HS-27A (cell line): ENCODE results near the gene PHACTR4.
A peak's percentile ranks its signal among the peaks of the same experiment; 100 is the strongest.
"Not testable (repeated sequence)": the region's sequence is repeated elsewhere in the genome, so short reads cannot be mapped to it uniquely, and the experiment has no call there.

Source experiments
- DNase-seq: peaks from one replicate; pipeline ENCODE4 v3.0.0-alpha.2; 2012; ENCODE audit warnings: low read depth, missing footprints

The PHACTR4 gene

DNA sequence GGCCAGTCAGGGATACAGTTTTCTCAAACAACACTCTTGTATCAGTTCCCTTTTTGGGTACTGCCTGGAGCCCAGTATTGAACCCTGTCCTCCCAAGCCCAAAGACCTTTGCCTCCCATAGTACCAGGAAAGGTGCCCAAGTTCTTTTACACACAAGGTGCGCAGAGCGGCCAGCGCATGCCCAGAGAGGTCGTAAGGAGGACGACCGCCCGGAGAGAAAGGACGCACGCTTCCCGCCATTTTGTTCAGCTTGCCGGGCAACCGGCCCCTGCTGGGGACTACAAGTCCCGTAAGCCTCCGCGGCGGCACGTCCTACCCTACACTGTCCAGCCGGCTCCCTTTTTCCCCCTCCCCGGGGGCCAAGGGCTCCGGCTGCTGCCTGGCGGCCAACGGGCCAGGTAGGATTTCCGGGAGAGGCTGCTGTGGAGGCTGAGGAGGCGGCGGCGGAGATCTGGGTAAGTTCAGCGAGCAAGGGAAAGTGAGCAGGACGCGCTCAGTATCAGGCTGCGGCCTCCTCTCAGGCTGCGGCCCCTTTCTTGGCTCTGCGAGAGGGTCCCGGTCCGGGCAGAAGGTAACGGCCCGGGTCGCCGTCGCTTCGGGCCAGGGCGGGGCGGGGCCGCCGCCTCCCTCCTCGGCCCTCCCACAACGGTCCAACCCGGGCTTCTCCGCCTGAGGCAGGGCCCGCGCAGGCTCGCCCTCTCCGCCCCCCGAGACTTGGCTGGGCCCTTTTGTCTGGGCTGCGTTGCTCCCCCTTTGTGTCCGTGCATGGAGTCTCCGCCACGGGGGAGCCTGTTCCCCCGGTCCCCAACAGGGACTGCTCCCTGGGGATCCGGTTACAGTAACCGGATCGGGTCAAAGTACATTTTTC is at the start of gene PHACTR4:
Gene PHACTR4 (plus strand): TSS at position 370 of the 868 bp plus-strand sequence. CDS start 37,708 bp downstream, outside the sequence.
- peak; percentile 86 for DNase-seq

DNA sequence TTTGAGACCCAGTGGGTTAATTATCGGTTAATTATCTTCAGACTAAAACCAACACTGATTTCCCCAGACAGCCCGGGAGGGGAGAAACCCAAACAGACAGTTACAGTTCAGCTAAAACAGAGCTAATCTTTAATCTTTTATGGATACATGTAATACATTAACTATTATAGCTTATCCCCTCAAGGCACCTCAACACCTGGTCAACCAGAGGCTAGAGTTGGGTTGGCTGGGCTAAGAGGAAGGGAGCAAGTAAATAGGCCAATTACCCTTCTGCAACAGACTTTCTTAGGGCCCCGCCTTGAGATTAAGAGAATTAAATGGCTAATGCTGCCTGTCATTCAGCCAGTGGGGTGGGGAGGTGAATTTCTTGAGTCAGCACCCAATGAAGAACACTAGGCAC is 47.3 kb upstream of the PHACTR4 start:
- DNase-seq = no peak

DNA sequence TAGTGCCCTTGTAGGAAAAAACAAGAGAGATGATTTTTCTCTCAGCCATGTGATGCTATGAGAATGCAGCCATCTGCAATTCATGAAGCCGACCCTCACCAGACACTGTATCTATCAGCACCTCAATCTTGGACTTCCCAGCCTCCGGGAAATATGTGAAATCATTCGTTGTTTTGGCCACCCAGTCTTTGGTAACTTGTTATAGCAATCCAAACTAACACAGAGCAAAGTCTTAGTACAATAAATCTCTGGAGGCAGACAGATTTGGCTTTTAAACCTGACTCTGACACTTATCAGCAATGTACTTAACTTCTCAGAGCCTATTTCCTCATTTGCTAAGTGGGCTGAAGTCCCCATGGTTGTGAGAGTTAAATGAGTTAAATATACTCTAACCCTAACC is 45.8 kb upstream of the PHACTR4 start:
- DNase-seq = no peak

DNA sequence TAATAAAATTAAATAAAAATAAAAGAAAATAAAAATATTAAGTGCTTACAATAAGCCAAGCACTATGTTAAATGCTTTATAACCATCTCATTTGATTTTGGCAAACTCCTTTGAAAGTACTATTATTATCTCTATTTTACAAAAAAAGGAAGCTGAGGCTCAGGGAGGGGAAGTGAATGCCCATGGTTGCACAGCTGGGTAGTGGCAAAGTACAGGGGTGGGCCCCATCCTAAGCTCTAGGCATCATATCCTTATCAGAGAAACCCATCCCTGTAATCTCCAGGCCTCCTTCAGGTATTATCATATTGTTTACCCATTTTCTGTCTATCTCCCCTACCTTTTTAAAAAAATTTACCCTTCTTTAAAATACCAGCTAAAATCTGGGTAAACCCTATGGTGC is 43.0 kb upstream of the PHACTR4 start:
- no peak for DNase-seq

DNA sequence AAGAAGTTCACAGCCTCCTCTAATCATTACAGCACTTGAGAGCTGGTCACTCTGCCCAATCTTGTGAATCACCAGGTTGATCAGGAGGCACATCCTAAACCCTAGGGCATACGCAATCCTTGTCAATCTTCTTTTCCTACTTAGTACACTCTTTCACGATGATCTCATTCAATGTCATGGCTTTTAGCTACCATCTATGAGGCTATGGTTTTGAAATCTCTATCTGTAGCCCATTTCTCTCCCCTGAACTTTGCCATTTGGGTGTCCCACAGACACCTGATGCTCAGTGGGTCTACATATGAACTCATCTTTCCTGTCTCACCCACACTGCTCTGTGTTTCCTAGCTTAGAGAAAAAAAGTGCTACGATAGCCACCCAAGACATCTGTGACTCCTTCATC is 42.6 kb upstream of the PHACTR4 start:
- no peak for DNase-seq

DNA sequence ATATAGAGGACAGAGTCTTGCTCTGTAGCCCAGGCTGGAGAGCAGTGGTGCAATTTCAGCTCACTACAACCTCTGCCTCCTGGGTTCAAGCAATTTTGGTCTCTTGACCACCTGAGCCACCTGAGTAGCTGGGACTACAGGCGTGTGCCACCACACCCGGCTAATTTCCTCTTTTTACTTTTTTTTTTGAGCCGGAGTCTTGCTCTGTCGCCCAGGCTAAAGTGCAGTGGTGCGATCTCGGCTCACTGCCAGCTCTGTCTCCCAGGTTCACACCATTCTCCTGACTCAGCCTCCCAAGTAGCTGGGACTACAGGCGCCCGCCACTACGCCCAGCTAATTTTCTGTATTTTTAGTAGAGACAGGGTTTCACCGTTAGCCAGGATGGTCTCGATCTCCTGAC is 42.1 kb upstream of the PHACTR4 start:
- not testable (repeated sequence) for DNase-seq

DNA sequence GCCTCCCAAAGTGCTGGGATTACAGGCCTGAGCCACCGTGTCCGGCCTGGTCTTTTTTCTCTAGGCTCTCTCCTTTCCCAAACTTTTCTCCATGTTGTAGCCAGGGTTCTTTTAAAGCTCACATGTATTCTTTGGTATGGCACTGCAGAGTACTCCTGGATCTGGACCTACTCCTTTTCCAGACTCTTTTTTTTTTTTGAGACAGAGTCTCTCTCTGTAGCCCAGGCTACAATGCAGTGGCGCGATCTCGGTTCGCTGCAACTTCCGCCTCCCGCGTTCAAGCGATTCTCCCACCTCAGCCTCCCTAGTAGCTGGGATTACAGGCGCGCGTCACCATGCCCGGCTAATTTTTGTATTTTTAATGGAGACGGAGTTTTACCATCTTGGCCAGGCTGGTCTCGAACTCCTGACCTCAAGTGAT is 41.3 kb upstream of the PHACTR4 start:
- no peak for DNase-seq

DNA sequence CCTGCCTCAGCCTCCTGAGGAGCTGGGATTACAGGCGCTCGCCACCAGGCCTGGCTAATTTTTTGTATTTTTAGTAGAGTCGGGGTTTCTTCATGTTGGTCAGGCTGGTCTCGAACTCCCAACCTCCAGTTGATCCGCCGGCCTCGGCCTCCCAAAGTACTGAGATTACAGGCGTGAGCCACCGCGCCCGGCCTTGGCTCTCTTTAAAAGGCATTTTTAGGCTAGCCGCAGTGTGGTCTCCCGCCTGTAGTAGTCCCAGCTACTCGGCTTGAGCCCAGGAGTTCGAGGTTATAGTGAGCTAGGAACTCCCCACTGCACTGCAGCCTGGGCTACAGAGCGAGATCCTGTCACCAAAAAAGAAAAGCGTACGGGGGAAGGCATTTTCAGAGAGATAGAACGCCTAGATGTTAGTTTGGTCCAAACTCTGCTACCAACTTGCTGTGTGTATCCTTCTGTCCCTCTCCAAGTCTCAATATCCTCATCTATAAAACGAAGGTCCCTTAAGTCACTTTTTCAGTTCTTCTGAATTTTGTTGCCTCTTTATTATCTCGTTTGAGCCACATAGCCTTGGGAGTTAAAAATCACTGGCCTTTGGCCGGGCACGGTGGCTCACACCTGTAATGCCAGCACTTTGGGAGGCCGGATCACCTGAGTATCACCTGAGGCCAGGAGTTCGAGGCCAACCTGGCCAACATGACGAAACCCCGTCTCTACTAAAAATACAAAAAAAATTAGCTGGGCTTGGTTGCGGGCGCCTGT is 40.0 kb upstream of the PHACTR4 start:
- no peak for DNase-seq

DNA sequence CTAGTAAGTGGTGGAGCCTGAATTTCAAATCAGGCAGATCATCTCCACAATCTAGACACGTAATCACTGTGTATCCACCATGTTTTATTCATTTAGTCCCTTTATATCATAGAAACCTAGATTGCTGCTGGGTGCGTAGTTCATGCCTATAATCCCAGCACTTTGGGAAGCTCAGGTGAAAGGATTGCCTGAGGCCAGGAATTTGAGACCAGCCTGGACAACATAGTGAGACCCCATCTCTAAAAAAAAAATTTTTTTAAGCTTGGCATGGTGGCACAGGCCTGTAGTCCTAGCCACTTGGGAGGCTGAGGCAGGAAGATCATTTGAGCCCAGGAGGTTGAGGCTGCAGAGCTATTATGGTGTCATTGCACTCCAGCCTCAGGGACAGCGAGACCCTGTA is 30.6 kb upstream of the PHACTR4 start:
- no peak for DNase-seq

DNA sequence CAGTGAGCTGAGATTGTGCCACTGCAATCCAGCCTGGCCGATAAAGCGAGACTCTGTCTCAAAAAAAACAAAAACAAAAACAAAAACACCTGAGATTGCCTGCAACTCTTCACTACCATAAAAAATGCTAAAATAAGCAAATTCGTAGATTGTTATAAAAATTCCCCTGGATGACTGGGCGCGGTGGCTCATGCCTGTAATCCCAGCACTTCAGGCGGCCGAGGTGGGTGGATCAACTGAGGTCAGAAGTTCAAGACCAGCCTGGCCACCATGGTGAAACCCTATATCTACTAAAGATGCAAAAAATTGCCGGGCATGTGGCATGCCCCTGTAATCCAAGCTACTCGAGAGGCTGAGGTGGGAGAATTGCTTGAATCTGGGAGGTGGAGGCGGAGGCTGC is 30.0 kb upstream of the PHACTR4 start:
- DNase-seq = no peak

DNA sequence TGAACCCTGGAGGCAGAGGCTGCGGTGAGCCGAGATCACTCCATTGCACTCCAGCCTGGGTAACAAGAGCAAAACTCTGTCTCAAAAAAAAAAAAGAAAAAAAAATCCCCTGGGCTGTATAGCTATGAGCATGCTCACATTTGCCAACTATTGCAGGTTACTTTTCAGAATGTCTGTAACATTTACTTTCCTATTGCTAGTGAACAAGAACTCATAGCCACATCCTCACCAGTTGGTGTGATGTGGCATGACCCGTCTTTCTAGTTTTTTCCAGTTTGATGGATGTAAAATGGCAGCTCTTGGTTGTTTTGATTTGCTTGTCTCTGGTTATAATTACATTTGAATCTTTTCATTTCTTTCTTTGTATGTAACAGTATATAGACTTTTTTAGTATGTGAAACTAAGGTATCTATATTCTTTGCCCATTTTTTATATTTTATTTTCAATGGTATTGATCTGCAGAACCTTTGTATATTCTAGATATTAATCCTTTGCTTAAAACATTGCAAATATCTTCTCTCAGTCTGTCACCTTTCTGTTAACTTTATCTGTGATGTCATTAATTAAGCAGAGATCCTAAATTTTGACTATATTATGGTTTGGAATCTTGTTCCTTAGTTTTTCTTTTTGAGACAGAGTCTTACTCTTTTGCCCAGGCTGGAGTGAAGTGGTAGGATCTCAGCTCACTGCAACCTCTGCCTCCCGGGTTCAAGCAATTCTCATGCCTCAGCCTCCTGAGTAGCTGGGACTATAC is 29.1 kb upstream of the PHACTR4 start:
- no peak for DNase-seq

DNA sequence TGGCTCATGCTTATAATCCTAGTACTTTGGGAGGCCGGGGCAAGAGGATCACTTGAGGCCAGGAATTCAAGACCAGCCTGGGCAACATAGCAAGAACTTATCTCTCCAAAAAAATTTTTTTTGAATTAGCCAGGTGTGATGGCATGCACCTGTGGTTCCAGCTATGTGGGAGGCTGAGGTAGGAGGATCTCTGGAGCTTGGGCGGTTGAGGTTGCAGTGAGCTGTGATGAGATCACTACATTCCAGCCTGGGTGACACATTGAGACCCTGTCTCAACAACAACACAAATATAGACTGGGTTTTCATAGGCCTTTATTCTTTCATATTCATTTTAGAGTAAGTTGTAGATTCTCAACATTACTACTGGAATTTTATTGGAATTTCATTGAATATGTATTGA is 27.9 kb upstream of the PHACTR4 start:
- no peak for DNase-seq

DNA sequence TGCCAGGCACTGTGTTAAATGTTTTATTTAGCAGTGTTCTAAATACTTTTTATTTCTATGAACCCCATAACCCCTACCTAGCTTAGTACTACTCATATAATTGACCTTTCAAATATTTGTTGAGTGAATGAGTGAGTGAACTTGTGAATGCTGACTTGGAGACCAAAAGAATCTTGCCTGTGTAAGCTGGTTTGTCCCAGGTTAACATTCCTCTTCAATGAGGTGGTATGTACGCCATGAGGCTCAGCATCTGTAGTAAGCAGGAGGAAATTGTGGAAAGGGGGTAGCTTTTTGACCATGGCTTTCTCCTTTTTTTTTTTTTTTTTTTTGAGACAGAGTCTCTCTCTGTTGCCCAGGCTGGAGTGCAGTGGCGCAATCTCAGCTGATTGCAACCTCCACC is 26.1 kb upstream of the PHACTR4 start:
- no peak for DNase-seq

DNA sequence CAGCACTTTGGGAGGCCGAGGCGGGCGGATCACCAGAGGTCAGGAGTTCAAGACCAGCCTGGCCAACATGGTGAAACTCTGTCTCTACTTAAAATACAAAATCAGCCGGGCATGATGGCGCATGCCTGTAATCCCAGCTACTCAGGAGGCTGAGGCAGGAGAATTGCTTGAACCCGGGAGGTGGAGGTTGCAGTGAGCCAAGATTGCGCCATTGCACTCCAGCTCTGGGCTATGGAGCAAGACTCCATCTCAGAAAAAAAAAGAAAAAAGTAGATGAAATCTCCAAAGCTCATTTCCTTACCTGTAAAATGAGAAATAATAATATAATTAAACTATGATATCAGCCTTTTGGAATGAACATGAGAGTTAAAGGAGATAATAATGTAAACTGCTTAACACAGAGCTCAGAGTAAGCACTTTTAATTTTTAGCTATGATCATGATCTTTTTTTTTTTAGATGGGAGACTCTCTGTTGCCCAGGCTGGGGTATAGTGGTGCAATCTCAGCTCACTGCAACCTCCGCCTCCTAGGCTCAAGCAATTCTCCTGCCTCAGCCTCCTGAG is 16.2 kb upstream of the PHACTR4 start:
- not testable (repeated sequence) for DNase-seq

DNA sequence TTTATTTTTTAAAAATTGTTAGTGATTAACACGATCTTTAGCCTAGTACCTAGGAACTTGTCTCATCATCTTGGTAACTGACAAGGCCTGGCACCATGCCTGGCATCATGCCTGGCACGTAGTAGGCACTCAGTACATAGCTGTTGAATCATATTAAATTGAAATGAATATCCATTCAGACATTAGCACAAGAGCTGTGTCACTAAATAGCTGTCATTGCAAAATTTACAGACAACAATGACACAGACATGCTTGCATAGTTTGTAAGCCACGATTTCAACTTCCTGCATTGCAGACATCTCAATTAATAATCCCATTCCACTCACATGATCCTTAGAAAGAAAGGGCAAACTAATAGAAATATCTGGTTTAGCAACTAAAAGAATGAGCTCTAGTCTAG is 15.4 kb upstream of the PHACTR4 start:
- no peak for DNase-seq

DNA sequence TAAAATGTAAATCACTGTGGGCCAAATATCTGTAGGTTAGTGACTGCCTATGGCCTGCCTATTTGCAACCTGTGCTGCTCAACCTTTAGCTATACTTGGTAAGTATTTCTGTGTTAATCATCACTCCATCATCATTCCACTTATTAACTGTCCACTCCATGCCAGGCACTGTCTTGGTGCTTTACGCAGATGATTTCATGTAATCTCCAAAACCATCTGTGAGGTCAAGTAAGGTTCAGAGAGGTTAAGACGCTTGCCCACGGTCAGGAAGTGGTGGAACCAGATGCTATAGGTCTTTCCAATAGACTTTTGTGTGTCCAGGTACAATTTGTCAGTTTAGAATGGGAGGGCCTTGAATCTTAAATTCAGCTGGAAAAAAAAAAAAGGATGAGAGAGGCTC is 10.8 kb upstream of the PHACTR4 start:
- no peak for DNase-seq

DNA sequence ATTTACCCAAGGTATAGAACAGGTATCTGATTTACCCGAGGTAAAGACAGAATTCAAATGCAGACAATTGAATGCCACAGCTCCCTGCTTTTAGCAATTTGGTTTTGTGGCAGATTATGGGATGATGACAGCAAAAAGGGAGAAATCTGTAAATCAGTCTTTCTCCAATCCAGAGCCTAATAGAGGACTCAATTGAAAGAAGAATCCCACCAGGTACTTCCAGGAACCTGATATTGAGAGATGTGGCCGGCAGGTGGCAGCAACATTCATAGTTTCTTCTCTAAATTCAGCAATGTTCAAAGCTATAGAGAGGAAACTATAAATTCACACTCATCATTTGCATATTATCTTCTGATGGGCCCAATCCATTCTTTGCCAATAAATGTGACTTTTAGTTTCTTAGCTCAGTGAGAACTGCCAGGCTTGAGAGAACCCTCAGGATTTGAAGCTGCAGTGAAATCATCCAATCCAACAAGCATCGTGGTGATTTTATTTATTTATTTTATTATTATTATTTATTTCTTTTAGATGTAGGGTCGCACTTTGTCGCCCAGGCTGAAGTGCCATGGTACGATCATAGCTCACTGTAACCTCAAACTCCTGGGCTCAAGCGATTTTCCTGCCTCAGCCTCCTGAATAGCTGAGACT is 9.8 kb upstream of the PHACTR4 start:
- DNase-seq = peak; percentile 42

DNA sequence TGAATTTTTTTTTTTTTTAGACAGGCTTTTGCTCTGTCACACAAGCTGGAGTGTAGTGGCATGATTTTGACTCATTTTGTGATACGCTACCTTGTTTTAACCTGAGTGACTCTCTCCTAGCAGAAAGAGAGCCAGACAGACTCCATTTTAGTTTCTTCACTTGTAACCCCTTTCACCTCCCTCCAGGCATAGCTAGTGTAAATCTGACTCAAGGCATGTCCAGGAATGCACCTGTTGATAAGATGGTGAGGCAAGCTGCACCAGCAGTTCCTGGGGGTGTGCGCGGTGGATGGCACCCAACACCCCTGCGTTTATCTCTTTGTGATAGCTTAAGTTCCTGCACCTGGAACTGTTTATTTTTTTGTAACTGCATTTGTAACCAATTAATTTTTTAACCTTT is 4.7 kb upstream of the PHACTR4 start:
- DNase-seq = no peak

DNA sequence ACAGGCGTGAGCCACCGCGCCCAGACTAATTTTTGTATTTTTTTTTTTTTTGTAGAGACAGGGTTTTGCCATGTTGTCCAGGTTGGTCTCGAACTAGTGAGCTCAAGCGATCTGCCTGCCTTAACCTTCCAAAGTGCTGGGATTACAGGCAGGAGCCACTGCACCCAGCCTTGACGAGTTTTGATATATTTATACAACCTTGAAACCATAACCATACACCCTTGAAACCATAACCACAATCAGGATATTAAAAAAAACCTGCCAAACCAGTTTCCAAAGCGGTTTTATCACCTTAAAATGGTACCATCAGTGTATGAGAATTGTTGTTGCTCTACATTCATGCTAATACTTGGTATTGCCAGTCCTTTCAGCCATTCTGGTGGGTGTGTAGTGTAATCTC is 3.7 kb upstream of the PHACTR4 start:
- DNase-seq = no peak

DNA sequence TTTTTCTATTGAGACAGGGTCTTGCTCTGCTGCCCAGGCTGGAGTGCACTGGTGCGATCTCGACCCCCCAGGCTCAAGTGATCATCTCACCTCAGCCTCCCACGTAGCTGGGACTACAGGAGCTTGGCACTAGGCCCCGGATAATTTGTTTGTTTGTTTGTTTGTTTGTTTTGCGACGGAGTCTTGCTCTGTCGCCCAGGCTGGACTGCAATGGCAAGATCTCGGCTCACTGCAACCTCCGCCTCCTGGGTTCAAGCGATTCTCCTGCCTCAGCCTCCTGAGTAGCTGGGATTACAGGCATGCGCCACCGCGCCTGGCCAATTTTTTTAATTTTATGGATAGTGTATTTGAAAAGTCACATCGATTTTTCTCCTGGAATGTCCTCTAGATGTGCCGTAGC is 932 bp upstream of the PHACTR4 start:
- DNase-seq = not testable (repeated sequence)

DNA sequence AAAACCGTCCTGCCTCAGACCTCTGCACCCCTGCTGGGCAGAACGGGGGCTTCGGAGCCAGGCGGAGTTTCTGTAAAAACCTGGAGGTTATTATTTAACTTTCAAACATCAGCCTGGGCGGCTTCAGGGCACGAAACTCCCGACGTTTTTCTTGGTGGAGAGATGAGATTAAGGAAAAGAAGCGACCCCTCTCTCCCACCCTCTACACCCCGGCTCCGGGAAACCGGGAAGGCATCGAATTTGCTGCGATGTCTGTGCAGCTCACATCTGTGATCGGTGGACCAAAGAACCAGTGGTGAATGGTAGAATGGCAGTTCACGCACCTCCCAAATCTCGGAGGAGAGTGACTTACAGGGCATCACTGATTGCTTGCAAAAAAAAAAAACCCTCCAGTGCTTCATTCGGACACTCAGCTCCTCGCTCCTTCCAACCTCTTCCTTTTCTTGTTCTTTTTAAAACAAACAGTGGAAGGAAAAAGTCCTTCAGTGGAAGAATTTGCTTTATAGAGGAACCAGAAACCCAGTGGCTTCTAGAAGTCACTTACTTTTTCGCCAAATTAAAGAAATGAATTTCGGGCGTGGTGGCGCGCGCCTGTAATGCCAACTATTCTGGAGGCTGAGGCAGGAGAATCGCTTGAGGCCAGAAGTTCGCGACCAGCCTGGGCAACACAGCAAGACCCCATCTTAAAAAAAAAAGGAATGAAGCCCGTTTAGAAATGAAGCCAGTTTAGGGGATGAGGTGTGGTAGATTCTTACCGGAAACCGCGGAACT is 884 bp downstream of the PHACTR4 start:
- no peak for DNase-seq
